Measurements from ENCODE around the gene DYNLT4. TPM values are rescaled to one million over a fixed set of nuclear protein-coding genes. Genes with fewer than 3 reads are reported as not detected.

The DYNLT4 gene
- total RNA-seq (2022) (not detected in 2 replicates), Bru-seq, nascent RNA (percentile 31 among the genes with signal in this experiment), BruChase-seq, experiment 1, labeled RNA remaining after a 2-hour chase (not detected), BruChase-seq, experiment 2, labeled RNA remaining after a 6-hour chase (percentile 22 among the genes with signal in this experiment)
- long read RNA-seq, result 0 reads

- Mint-ChIP-seq H3K4me1 (ENCODE audit: low read depth, unreplicated experiment) (peaks cover 24% of the 10 kb centered on the region), H3K36me3 (ENCODE audit: insufficient read depth, unreplicated experiment) (peaks cover 19% of the 10 kb centered on the region), H3K27ac (ENCODE audit: unreplicated experiment) (peak within 1 kb of the TSS; percentile 99), H3K9me3 (ENCODE audit: unreplicated experiment) (no peaks in the 10 kb centered on the region), H3K27me3 (ENCODE audit: insufficient read depth, unreplicated experiment) (no peaks in the 10 kb centered on the region), H3K4me3 (ENCODE audit: unreplicated experiment) (peak within 1 kb of the TSS; percentile 53)
- intact Hi-C loops (cut with micrococcal nuclease; ENCODE audit: unreplicated experiment), result no loop called here
- no peaks in the 10 kb centered on the region for H3K36me3 ChIP-seq (ENCODE audit: control insufficient read depth, insufficient read depth, low read length)
- ChIA-PET POLR2A (interaction anchor here (1.0 to 2.7 kb wide), 2 partner anchors 12 to 31 kb away, joined by 5 to 24 read pairs; partner anchors contain the start of gene RPS8), CTCF (no interaction called here)
- H3K4me3 ChIP-seq (ENCODE audit: low read depth, low read length), result no peak within 1 kb of the TSS
- H3K4me1 ChIP-seq, result peaks cover 40% of the 10 kb centered on the region
- BruUV-seq (replicated peaks), result TSS peak; percentile 81
- H3K27me3 ChIP-seq (replicated peaks; ENCODE audit: control insufficient read depth, insufficient read depth, low read length), result no peaks in the 10 kb centered on the region
- no peak for DNase-seq
- no peak for TF ChIP-seq CTCF (IDR thresholded peaks at IDR 0.05; ENCODE audit: insufficient read depth in 1 of 2, low read depth in 1 of 2, low read length in 1 of 2, severe bottlenecking in 1 of 2, unreplicated experiment in 1 of 2)
- H3K9me3 ChIP-seq, result no peaks in the 10 kb centered on the region
These were observed at the start of gene DYNLT4 for GRCh38 chr1:44806704-44807363. TSS of gene DYNLT4 (minus strand) at chr1:44807351. CDS start at chr1:44806668, 683 bp downstream.

GRCh38 chr1:44855742-44856141 is 48.6 kb upstream of the DYNLT4 start:
- Histone ChIP-seq H3K36me3 (ENCODE audit: control insufficient read depth, insufficient read depth, low read length) (no peaks in the 10 kb centered on the region), H3K4me1 (no peaks in the 10 kb centered on the region), H3K4me3 (ENCODE audit: low read depth, low read length) (no peak overlapping the region), H3K9me3 (no peaks in the 10 kb centered on the region), H3K27me3 (replicated peaks; ENCODE audit: control insufficient read depth, insufficient read depth, low read length) (no peaks in the 10 kb centered on the region)
- H3K9me3 Mint-ChIP-seq (ENCODE audit: unreplicated experiment), result no peaks in the 10 kb centered on the region
- ChIA-PET CTCF (no interaction called here), POLR2A (no interaction called here)
- H3K4me3 Mint-ChIP-seq (ENCODE audit: unreplicated experiment), result no peak overlapping the region
- H3K27me3 Mint-ChIP-seq (ENCODE audit: insufficient read depth, unreplicated experiment), result no peaks in the 10 kb centered on the region
- no TSS peak for BruUV-seq (replicated peaks)
- no peak for DNase-seq
- intact Hi-C loops (cut with micrococcal nuclease; ENCODE audit: unreplicated experiment), result no loop called here
- no peaks in the 10 kb centered on the region for H3K36me3 Mint-ChIP-seq (ENCODE audit: insufficient read depth, unreplicated experiment)
- no peak overlapping the region for H3K27ac Mint-ChIP-seq (ENCODE audit: unreplicated experiment)
- no peak for TF ChIP-seq CTCF (IDR thresholded peaks at IDR 0.05; ENCODE audit: insufficient read depth in 1 of 2, low read depth in 1 of 2, low read length in 1 of 2, severe bottlenecking in 1 of 2, unreplicated experiment in 1 of 2)
- H3K4me1 Mint-ChIP-seq (ENCODE audit: low read depth, unreplicated experiment), result no peaks in the 10 kb centered on the region

GRCh38 chr1:44854970-44855369 is 47.8 kb upstream of the DYNLT4 start:
- Histone ChIP-seq H3K4me3 (ENCODE audit: low read depth, low read length) (no peak overlapping the region), H3K27me3 (replicated peaks; ENCODE audit: control insufficient read depth, insufficient read depth, low read length) (no peaks in the 10 kb centered on the region), H3K36me3 (ENCODE audit: control insufficient read depth, insufficient read depth, low read length) (no peaks in the 10 kb centered on the region), H3K9me3 (no peaks in the 10 kb centered on the region), H3K4me1 (no peaks in the 10 kb centered on the region)
- no peak overlapping the region for H3K27ac Mint-ChIP-seq (ENCODE audit: unreplicated experiment)
- BruUV-seq (replicated peaks), result no TSS peak
- no peaks in the 10 kb centered on the region for H3K36me3 Mint-ChIP-seq (ENCODE audit: insufficient read depth, unreplicated experiment)
- intact Hi-C loops (cut with micrococcal nuclease; ENCODE audit: unreplicated experiment), result no loop called here
- ChIA-PET POLR2A (no interaction called here), CTCF (interaction anchor here (0.8 kb wide), 1 partner anchor 443 kb away, joined by 3 read pairs; no protein-coding TSS in a partner anchor)
- no peaks in the 10 kb centered on the region for H3K27me3 Mint-ChIP-seq (ENCODE audit: insufficient read depth, unreplicated experiment)
- TF ChIP-seq CTCF (IDR thresholded peaks at IDR 0.05; ENCODE audit: insufficient read depth in 1 of 2, low read depth in 1 of 2, low read length in 1 of 2, severe bottlenecking in 1 of 2, unreplicated experiment in 1 of 2), result no peak
- no peak for DNase-seq
- H3K4me3 Mint-ChIP-seq (ENCODE audit: unreplicated experiment), result no peak overlapping the region
- no peaks in the 10 kb centered on the region for H3K9me3 Mint-ChIP-seq (ENCODE audit: unreplicated experiment)
- no peaks in the 10 kb centered on the region for H3K4me1 Mint-ChIP-seq (ENCODE audit: low read depth, unreplicated experiment)

Data from Caco-2 (cell line).